B cell (primary cell): ENCODE measurements around the gene ZNF625.

Experiments
- EZH2 ChIP-seq: IDR thresholded peaks from 2 replicates; pipeline ENCODE4 v1.6.1; 2012; ENCODE audit warnings: borderline replicate concordance, low read depth, mild to moderate bottlenecking, moderate library complexity, low read length; ENCODE audit not compliant: insufficient read depth, poor library complexity, severe bottlenecking
- TF ChIP-seq, protein P1 (sequence below): fragments of 200-600 bp; IDR thresholded peaks from one replicate; pipeline ENCODE4 v1.8.0; 2022; ENCODE audit warnings: antibody characterized with exemption, mild to moderate bottlenecking

DNA sequence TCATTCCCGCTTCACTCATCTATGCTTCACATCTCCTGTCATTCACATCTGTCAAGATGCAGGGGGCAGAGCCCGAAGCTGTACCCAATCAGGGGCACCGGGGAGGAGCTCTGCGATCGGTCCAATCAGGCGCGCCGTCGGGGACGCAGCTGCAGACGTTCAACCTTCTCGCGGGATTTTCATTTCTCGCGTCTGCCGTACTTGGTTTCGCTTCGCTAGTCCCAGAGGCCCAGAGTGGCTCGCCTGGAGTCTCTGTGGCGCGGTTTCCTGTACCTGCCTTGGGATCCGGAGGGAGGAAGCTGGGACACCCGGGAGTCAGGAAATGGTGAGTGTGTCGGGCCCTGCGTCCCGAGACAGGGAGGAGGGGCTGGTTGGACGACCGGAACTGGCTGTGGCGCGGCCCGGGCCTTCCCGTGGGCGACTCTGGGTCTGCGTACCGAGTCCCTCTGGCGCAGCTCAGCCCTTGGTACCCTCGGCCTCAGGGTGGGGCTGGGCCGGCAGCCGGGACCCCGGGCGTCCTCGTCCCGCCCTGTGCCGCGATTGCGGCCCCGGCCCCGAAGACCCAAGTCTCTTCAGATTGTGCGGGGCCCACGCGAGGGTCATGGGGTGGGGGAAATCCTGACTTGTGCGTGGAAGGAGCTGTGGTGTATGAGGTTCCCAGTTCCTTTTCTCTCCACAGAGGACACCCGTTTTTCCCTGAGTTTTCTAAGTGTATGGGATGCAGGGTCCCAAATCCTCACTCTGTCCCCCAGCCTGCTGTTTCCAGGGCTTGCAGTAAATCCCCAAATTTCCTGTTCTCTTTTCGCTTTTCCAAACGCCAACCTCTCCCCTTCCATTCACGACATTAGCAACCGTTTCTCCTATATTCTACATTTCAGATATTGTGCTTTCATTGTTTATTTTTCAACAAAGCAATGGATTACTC lies 6.6 kb upstream of the ZNF625 start, which contains the start of gene ZNF136:
- TF ChIP-seq, protein P1, sequence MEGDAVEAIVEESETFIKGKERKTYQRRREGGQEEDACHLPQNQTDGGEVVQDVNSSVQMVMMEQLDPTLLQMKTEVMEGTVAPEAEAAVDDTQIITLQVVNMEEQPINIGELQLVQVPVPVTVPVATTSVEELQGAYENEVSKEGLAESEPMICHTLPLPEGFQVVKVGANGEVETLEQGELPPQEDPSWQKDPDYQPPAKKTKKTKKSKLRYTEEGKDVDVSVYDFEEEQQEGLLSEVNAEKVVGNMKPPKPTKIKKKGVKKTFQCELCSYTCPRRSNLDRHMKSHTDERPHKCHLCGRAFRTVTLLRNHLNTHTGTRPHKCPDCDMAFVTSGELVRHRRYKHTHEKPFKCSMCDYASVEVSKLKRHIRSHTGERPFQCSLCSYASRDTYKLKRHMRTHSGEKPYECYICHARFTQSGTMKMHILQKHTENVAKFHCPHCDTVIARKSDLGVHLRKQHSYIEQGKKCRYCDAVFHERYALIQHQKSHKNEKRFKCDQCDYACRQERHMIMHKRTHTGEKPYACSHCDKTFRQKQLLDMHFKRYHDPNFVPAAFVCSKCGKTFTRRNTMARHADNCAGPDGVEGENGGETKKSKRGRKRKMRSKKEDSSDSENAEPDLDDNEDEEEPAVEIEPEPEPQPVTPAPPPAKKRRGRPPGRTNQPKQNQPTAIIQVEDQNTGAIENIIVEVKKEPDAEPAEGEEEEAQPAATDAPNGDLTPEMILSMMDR = no peak
- no peak for TF ChIP-seq EZH2
